Cardiac fibroblast (primary cell): ENCODE data around the gene ABLIM2.
"Not testable (repeated sequence)": the region's sequence is repeated elsewhere in the genome, so short reads cannot be mapped to it uniquely, and the experiment has no call there.

Experiments
- DNase-seq, 2 donors: peaks; one replicate each; pipeline versions ENCODE4 v3.0.0 to v3.0.0-alpha.2; 2010; ENCODE audit warnings: low read depth in 2 of 2
- H3K4me3 ChIP-seq, 2 donors: replicated peaks in 1 of 2; 1 replicate in 1 of 2; 2 replicates in 1 of 2; pipeline ENCODE4 v1.5.1; 2011; ENCODE audit warnings: low read depth in 2 of 2, low read length in 2 of 2, mild to moderate bottlenecking in 2 of 2, moderate library complexity in 1 of 2
- CTCF ChIP-seq: IDR thresholded peaks from one replicate; pipeline ENCODE4 v1.5.1; 2011; ENCODE audit warnings: low read depth, mild to moderate bottlenecking, low read length, inconsistent platforms

The ABLIM2 gene

GRCh38 chr4:7924570-7924969 lies 234.0 kb downstream of the ABLIM2 start:
- H3K4me3 ChIP-seq, result no peak overlapping the region
- DNase-seq, result no peak
- TF ChIP-seq CTCF, result no peak

- no peak for TF ChIP-seq CTCF
- no peak overlapping the region for H3K4me3 ChIP-seq
- no peak for DNase-seq
These were observed 234.4 kb downstream of the ABLIM2 start for GRCh38 chr4:7924163-7924562.

- no peak for DNase-seq
These were observed 236.1 kb downstream of the ABLIM2 start for GRCh38 chr4:7922466-7922865.

GRCh38 chr4:7918981-7919380 lies 239.6 kb downstream of the ABLIM2 start:
- TF ChIP-seq CTCF, result no peak
- H3K4me3 ChIP-seq, result no peak overlapping the region
- DNase-seq, result no peak

More at GRCh38 chr4:7922466-7922865, 236.1 kb downstream of the ABLIM2 start:
- no peak for TF ChIP-seq CTCF
- H3K4me3 ChIP-seq, result no peak overlapping the region

- not testable (repeated sequence) for DNase-seq, H3K4me3 ChIP-seq
These were observed 240.4 kb downstream of the ABLIM2 start for GRCh38 chr4:7918187-7918586.

GRCh38 chr4:7917669-7918068 lies 240.9 kb downstream of the ABLIM2 start:
- TF ChIP-seq CTCF, result no peak
- DNase-seq, result no peak
- H3K4me3 ChIP-seq, result no peak overlapping the region

GRCh38 chr4:7915875-7916242 lies 242.8 kb downstream of the ABLIM2 start:
- H3K4me3 ChIP-seq, result no peak overlapping the region
- no peak for DNase-seq
- no peak for TF ChIP-seq CTCF
